ENCODE data around the gene MTFMT. TPM values are rescaled to one million over a fixed set of nuclear protein-coding genes. Genes with fewer than 3 reads are reported as not detected.
"Not testable (repeated sequence)": the region's sequence is repeated elsewhere in the genome, so short reads cannot be mapped to it uniquely, and the experiment has no call there.

MTFMT gene
- total RNA-seq: 1 to 10 TPM; 8.6 to 9.1 TPM
- 9.5 to 18.5 reads per million in 2 donors for total RNA-seq

GRCh38 chr15:65028921-65029735 is at the start of gene MTFMT:
Gene MTFMT, minus strand, starts transcription at chr15:65029639. Its CDS starts 26 bp downstream, at chr15:65029613.
- Mint-ChIP-seq H3K4me1 (peaks cover 28% of the 10 kb centered on the region), H3K27ac (peak within 1 kb of the TSS; percentile 92), H3K27me3 (peaks cover 23% of the 10 kb centered on the region), H3K4me3 (peak within 1 kb of the TSS; percentile 99), H3K36me3 (ENCODE audit: low read depth) (peaks cover 14% of the 10 kb centered on the region)
- ATAC-seq: peak; percentile 96
- DNase-seq: peak; percentile 88 to 92 (median 90)
- H3K9me3 ChIP-seq (ENCODE audit: control insufficient read depth, low read length, poor library complexity, severe bottlenecking): no peaks in the 10 kb centered on the region

- H3K9me3 ChIP-seq (ENCODE audit: control insufficient read depth, low read length, poor library complexity, severe bottlenecking): no peaks in the 10 kb centered on the region
- peaks cover 10% of the 10 kb centered on the region for H3K4me1 Mint-ChIP-seq
- ATAC-seq (peak; percentile 74), DNase-seq (peak; percentile 23 to 33 (median 27))
- H3K4me3 Mint-ChIP-seq: no peak overlapping the region
- peaks cover 40% of the 10 kb centered on the region for H3K27me3 Mint-ChIP-seq
- H3K36me3 Mint-ChIP-seq (ENCODE audit: low read depth): peaks cover 6% of the 10 kb centered on the region
- no peak overlapping the region for H3K27ac Mint-ChIP-seq
Measured at GRCh38 chr15:65077981-65078352, 48.5 kb upstream of the MTFMT start.

- H3K27ac Mint-ChIP-seq: no peak overlapping the region
- H3K4me1 Mint-ChIP-seq: peaks cover 5% of the 10 kb centered on the region
- ATAC-seq: no peak
- no peak for DNase-seq
- H3K27me3 Mint-ChIP-seq: peaks cover 34% of the 10 kb centered on the region
- peaks cover 2% of the 10 kb centered on the region for H3K36me3 Mint-ChIP-seq (ENCODE audit: low read depth)
- H3K4me3 Mint-ChIP-seq: no peak overlapping the region
- H3K9me3 ChIP-seq (ENCODE audit: control insufficient read depth, low read length, poor library complexity, severe bottlenecking): no peaks in the 10 kb centered on the region
Measured at GRCh38 chr15:65077291-65077980, 48.0 kb upstream of the MTFMT start.

- Mint-ChIP-seq H3K4me1 (peaks cover 2% of the 10 kb centered on the region), H3K4me3 (no peak within 1 kb of the TSS), H3K36me3 (ENCODE audit: low read depth) (peaks cover 2% of the 10 kb centered on the region), H3K27ac (no peak within 1 kb of the TSS), H3K27me3 (peaks cover 29% of the 10 kb centered on the region)
- DNase-seq (no peak), ATAC-seq (no peak)
- no peaks in the 10 kb centered on the region for H3K9me3 ChIP-seq (ENCODE audit: control insufficient read depth, low read length, poor library complexity, severe bottlenecking)
Measured at GRCh38 chr15:65076486-65077290, 47.2 kb upstream of the MTFMT start, which contains the start of gene KBTBD13. Gene KBTBD13, plus strand, starts transcription at chr15:65076746. Its CDS starts 70 bp downstream, at chr15:65076816.

GRCh38 chr15:65075607-65076395 is 46.4 kb upstream of the MTFMT start:
- not testable (repeated sequence) for H3K4me3 Mint-ChIP-seq; ATAC-seq; H3K9me3 ChIP-seq (ENCODE audit: control insufficient read depth, low read length, poor library complexity, severe bottlenecking); H3K36me3 Mint-ChIP-seq (ENCODE audit: low read depth); H3K27ac Mint-ChIP-seq; H3K4me1 Mint-ChIP-seq; DNase-seq
- peaks cover 26% of the 10 kb centered on the region for H3K27me3 Mint-ChIP-seq

- peaks cover 26% of the 10 kb centered on the region for H3K27me3 Mint-ChIP-seq
- H3K4me1 Mint-ChIP-seq; H3K36me3 Mint-ChIP-seq (ENCODE audit: low read depth); H3K4me3 Mint-ChIP-seq; DNase-seq; H3K27ac Mint-ChIP-seq; ATAC-seq; H3K9me3 ChIP-seq (ENCODE audit: control insufficient read depth, low read length, poor library complexity, severe bottlenecking): not testable (repeated sequence)
Measured at GRCh38 chr15:65074946-65075345, 45.5 kb upstream of the MTFMT start.

GRCh38 chr15:65072617-65073016 is 43.2 kb upstream of the MTFMT start:
- Mint-ChIP-seq H3K4me1 (peaks cover 3% of the 10 kb centered on the region), H3K27me3 (peaks cover 16% of the 10 kb centered on the region), H3K4me3 (no peak overlapping the region), H3K36me3 (ENCODE audit: low read depth) (no peaks in the 10 kb centered on the region), H3K27ac (no peak overlapping the region)
- no peaks in the 10 kb centered on the region for H3K9me3 ChIP-seq (ENCODE audit: control insufficient read depth, low read length, poor library complexity, severe bottlenecking)
- no peak for ATAC-seq
- no peak for DNase-seq

- H3K4me3 Mint-ChIP-seq: no peak overlapping the region
- no peak overlapping the region for H3K27ac Mint-ChIP-seq
- peaks cover 2% of the 10 kb centered on the region for H3K36me3 Mint-ChIP-seq (ENCODE audit: low read depth)
- peaks cover 20% of the 10 kb centered on the region for H3K27me3 Mint-ChIP-seq
- DNase-seq: no peak
- ATAC-seq: no peak
- no peaks in the 10 kb centered on the region for H3K9me3 ChIP-seq (ENCODE audit: control insufficient read depth, low read length, poor library complexity, severe bottlenecking)
- H3K4me1 Mint-ChIP-seq: peaks cover 7% of the 10 kb centered on the region
Measured at GRCh38 chr15:65072027-65072426, 42.6 kb upstream of the MTFMT start.

GRCh38 chr15:65071381-65071811 is 42.0 kb upstream of the MTFMT start:
- Mint-ChIP-seq H3K4me3 (no peak overlapping the region), H3K4me1 (peaks cover 7% of the 10 kb centered on the region), H3K27ac (no peak overlapping the region), H3K36me3 (ENCODE audit: low read depth) (peaks cover 2% of the 10 kb centered on the region), H3K27me3 (peaks cover 24% of the 10 kb centered on the region)
- ATAC-seq: no peak
- no peak for DNase-seq
- no peaks in the 10 kb centered on the region for H3K9me3 ChIP-seq (ENCODE audit: control insufficient read depth, low read length, poor library complexity, severe bottlenecking)

- no peak for ATAC-seq
- Mint-ChIP-seq H3K4me1 (peaks cover 9% of the 10 kb centered on the region), H3K36me3 (ENCODE audit: low read depth) (peaks cover 5% of the 10 kb centered on the region), H3K27me3 (peaks cover 31% of the 10 kb centered on the region), H3K27ac (no peak overlapping the region), H3K4me3 (no peak overlapping the region)
- DNase-seq: no peak
- no peaks in the 10 kb centered on the region for H3K9me3 ChIP-seq (ENCODE audit: control insufficient read depth, low read length, poor library complexity, severe bottlenecking)
Measured at GRCh38 chr15:65069779-65070546, 40.5 kb upstream of the MTFMT start.

- peaks cover 9% of the 10 kb centered on the region for H3K4me1 Mint-ChIP-seq
- H3K9me3 ChIP-seq (ENCODE audit: control insufficient read depth, low read length, poor library complexity, severe bottlenecking): no peaks in the 10 kb centered on the region
- H3K27ac Mint-ChIP-seq: no peak overlapping the region
- H3K27me3 Mint-ChIP-seq: peaks cover 32% of the 10 kb centered on the region
- ATAC-seq (no peak), DNase-seq (no peak)
- no peak overlapping the region for H3K4me3 Mint-ChIP-seq
- peaks cover 5% of the 10 kb centered on the region for H3K36me3 Mint-ChIP-seq (ENCODE audit: low read depth)
Measured at GRCh38 chr15:65069179-65069578, 39.7 kb upstream of the MTFMT start.

- peaks cover 37% of the 10 kb centered on the region for H3K27me3 Mint-ChIP-seq
- DNase-seq (no peak), ATAC-seq (no peak)
- no peaks in the 10 kb centered on the region for H3K9me3 ChIP-seq (ENCODE audit: control insufficient read depth, low read length, poor library complexity, severe bottlenecking)
- peaks cover 5% of the 10 kb centered on the region for H3K36me3 Mint-ChIP-seq (ENCODE audit: low read depth)
- H3K4me3 Mint-ChIP-seq: no peak overlapping the region
- no peak overlapping the region for H3K27ac Mint-ChIP-seq
- peaks cover 9% of the 10 kb centered on the region for H3K4me1 Mint-ChIP-seq
Measured at GRCh38 chr15:65068403-65068788, 39.0 kb upstream of the MTFMT start.
